ENCODE measurements around the gene FOXB1.

The FOXB1 gene

DNA sequence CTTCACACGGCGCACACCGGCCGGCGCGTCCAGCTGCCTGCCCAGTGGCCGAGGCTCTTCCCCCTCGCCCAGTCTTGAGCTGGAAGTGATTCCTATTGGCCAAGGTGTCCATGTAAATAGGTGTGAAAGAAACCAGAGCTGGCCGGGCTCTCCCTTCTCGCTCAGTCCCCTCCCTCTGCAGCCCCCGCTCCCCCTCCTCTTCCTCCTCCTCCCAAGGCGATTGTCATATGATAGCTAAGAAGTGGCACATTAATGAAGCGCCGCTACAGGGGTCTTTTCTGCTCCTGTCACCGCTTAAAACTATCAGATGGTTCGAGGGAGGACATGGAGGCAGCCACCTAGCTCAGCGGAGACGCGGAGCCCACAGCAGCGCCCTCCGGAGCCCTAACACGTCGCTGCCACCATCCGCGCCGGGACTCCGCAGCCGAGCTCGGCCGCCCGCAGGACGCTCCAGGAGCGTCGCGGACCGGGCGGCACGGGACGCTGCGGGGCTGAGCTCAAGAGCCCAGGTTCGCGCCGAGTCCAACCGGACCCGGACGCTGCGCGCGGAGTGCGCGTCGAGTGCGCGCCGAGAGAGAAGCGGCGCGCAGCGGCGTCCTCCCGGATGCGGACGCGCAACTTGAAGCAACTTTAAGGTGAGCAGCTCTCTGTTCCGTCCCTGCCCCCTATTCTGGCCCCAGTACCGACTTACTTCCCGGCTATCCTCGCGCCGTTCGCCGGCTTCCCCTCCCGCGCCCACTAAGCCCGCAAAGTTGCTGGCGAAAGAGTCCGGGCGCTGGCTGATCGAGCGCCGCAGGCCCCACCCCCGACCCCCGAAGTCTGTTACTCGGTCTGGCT, at the start of gene FOXB1:
FOXB1 (plus strand) TSS at position 303 of the 837 bp plus-strand sequence. CDS start 653 bp downstream, outside the sequence.
- DNase-seq: no peak

GRCh38 chr15:59958288-59958687, 45.8 kb upstream of the FOXB1 start:
- DNase-seq: no peak

- no peak for DNase-seq
Observed at GRCh38 chr15:59960318-59960717, 43.8 kb upstream of the FOXB1 start.

DNA sequence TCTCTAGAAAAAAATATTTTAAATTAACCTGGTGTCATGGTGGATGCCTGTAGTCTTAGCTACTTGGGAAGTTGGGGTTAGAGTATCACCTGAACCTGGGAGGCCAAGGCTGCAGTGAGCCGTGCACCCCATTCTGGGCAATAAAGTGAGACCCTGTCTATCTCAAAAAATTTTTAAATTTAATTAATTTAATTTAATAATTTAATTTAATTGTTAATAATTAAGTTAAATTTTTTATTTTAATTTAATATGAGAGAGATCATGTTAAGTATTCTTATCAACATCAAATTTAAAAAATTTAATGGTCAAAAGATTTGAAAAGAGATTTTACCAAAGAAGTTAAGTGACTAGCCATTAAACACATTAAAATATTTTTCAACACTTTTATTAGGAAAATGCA, 40.8 kb upstream of the FOXB1 start:
- DNase-seq: no peak

DNA sequence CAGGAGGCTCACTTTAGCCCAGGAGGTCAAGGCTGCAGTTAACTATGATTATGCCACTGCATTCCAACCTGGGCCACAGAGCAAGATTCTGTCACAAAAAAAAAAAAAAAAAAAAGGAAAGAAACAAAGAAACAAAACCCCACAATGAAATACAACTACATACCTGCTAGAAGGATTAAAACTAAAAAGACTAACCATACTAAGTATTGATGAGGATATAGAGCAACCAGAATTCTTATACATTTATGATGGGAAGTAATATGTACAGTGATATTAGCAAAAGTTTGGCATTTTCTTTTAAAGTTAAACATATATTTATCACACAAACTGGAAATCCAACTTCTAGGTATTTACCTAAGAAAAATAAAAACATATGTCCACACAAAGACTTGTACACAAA, 40.2 kb upstream of the FOXB1 start:
- DNase-seq: no peak

DNA sequence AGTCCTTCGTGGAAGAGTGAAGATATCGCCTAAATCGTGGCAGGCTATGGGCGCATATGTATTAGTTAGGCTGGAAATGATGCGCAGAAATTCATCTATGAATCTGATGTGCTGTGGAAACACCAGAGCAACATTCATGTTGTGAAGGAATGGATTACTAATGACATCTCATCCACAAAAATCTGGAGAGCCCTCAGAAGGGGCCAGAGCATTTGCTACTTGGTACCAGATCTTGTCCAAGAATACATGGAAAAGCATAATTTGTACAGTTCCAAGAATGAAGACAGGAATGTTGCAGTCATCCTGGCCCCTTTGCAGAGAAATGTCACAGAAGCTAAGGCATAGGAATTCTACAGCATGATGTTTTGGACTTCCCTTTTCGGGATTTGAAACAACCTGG, 38.4 kb upstream of the FOXB1 start:
- no peak for DNase-seq

DNA sequence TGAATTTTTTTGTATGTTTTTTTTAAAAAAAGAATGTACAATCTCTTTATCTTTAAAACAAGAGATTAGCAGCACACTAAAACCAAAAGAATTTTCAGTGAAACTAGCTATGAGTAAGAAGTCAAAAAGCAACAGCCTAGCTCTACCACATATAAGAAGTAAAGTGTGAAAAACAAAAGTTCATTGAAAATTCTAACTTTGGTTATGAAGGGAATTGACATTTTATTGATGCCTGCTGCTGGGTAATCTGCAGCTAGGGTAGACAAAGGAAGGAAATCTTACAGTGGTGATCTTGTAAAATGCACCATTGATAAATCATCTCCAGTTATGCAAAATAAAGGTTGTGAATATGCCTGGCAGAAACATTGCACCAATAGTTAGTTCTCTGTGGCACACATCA, 37.8 kb upstream of the FOXB1 start:
- no peak for DNase-seq

GRCh38 chr15:59968314-59968713, 35.8 kb upstream of the FOXB1 start:
- DNase-seq: no peak

DNA sequence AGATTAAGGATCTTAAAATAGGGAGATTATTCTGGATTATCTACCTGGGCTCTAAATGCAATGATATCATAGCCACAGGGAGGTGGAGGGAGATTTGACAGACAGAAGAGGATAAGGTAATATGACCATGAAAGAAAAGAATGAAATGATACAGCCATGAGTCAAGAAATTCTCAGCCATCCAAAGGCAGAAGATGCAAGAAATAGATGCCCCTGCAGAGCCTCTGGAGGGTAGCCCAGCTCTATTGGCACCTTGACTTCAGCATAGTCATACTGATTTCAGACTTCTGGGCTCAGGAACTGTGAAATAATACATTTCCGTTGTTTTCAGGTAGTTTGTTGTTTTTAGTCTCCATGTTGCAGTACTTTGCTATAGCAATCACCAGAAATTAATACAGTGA, 31.9 kb upstream of the FOXB1 start:
- DNase-seq: no peak

DNA sequence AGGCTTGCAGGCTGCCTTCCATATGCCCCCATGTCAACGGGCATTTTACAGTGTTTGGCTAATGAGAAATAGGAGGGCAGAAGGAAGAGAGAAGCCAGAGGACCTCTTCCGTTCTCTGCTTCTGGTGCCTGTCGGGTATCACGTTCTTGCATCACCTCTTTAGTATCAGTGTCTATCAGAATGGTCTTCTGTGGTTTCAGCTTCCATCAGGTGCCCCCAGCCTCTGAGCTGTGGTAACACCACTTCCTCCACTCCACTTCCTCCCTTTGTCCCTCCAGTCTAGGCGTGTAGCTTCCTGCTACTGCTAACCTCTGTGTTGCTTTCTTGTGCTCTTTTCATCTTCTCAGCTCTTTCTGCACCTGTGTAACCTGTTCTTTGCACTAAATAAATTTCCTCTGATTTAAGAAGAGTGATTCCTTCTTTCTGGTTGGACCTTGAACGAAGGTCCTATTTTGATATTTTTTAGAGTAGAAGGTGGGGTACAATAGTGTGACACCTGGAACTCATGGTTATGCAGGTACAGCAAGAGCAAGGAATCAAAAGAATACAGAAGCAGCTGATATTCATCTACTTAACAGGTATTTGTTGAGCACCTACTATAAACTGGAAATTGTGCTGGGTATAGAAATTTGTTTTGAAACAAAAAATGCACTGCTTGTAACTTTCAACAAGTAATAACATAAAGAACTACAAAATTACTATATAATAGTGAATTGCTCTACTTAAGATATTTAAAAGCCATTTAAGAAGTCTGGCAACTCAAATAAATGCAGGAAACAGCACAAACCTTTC, 27.4 kb upstream of the FOXB1 start:
- DNase-seq: no peak

DNA sequence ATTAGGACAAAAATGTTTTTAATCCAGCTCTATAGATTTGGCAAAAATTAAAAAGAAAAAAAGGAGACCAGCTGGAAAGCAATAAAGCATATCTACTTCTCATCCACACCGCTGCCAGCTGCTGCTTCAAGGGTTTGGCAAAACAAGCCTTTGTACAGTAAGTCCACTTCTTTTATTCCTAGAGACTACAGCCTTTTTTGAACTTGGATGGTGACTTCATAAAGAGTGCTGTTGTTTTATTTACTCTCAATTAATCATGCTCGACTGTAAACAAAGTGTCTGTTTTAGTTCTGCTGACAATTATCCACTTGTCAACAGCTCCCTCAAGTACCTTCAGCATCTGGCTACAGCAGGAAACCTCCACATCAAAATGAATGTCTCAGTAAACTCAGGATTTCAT, 12.3 kb upstream of the FOXB1 start:
- DNase-seq: no peak

DNA sequence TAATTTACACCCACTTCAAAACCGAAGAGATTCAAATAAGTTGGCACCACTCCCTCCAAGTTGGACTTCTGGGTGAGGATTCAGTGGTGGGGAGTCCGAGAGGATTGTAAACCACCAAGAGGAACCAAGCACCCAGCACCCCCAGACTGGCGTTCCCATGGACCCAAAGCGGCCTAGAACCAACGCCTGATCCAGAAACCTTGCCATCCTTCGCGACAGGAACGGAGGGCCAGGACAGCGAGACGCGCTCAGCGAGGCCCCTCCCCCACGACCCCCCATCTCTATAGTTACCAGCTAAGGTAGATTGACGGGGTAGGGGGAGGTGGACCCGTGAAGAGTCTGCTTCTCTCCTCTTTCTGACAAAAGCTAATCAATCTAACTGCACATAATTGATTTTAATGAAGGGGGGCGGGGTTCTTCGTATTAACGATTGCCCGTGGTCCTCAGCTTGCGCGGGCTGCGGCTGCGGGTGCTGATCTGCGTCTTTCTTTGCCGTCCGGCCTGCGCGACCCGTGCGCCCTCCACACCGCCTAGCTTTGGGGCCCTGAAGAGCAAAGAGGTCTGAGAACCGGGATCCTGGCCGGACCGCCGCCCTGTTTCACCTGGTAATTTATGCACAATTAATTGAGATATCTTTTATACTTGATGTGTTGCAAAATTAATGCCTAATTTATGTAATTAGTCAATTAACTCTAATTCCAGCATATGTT, 10.9 kb upstream of the FOXB1 start:
- no peak for DNase-seq

- no peak for DNase-seq
Observed at GRCh38 chr15:59993950-59994401, 10.1 kb upstream of the FOXB1 start.

- no peak for DNase-seq
Observed at GRCh38 chr15:59994526-59994887, 9.6 kb upstream of the FOXB1 start.

DNA sequence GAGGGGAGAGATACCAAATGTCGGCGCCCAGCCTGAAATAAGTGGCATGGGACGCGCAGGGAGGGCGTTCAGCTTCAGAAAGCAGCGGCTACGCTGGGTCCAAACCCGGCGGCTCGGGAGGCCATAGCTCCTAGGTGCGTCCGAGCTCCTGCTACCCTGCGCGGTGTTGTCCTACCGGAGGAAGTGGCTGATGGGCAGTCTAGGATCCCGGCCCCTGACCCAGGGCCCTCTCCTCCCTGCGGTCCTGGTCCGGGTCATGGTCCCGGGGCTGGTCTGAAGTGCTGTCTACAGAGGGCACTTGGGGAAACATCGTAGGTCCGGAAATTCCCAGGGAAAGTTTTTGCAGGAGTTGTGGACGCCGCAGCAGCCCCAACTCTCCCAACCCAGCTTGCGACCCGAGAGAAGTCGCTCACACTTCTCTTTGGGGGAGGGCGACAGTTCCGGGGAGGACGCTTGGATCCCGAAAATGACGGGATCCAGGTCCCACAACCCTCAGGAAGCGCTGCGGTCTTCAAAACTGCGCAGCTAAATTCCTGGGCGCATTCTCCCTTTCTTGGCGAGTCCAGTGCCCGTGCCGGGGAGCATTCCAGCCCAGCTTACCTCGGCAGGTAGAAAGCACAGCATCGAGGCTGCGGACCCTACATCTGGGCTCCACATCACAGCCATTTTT, 9.1 kb upstream of the FOXB1 start:
- no peak for DNase-seq

GRCh38 chr15:59995568-59996297, 8.4 kb upstream of the FOXB1 start:
- DNase-seq: no peak

GRCh38 chr15:59996298-59997041, 7.6 kb upstream of the FOXB1 start:
- no peak for DNase-seq

DNA sequence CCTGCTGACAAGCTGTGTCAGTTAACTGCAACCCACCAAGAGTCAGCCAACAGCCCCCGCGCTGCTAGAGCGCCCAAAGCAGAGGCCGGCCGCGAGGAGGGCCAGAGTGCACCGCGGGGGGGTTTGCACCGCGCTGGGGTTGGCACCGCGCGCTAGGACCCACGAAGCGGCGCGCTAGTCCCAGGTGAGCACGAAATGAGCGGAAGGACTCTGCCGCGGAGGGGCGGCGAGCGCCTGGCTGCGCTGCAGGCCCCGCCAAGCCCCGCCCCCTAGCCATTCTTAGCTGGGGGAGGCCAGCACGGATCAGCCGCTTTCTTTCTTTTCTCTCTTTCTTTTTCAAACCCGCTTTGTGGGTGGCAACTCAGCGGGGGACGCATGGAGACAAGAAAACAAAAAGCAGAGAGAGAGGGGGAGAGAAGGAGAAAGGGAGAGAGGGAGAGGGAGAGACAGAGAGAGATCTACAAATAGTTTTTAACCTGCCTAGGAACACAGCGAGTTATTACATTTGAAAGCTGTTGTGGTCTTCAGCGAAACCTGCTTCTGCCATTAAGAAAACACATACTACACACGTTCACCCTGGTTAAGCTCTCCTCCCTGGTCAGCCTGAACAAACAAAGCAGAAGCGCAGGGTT, 6.9 kb upstream of the FOXB1 start:
- no peak for DNase-seq

GRCh38 chr15:59998305-59998949, 5.7 kb upstream of the FOXB1 start:
- DNase-seq: no peak

- DNase-seq: no peak
Observed at GRCh38 chr15:59998950-59999611, 5.0 kb upstream of the FOXB1 start.

All from suppressor macrophage treated with lipopolysaccharide for 4 hours (primary cell).